IMR-90 (cell line): ENCODE measurements around the gene PHKG2. TPM values are rescaled to one million over a fixed set of nuclear protein-coding genes. Genes with fewer than 3 reads are reported as not detected.

Experiments used
- ATAC-seq: fragments of 200-7000 bp; cut with Tn5 transposase; 2 replicates; pipeline ENCODE4 v1.9.1; 2020; ENCODE audit warnings: low read depth, mild to moderate bottlenecking, moderate library complexity
- Bru-seq: library from RNA; stranded (reverse); fragments of 400-500 nt; gene quantifications from one replicate; lab custom pipeline; 2021; lab: Mats Ljungman, UMichigan
- BruChase-seq, 2 experiments: library from RNA; stranded (reverse); fragments of 400-500 nt; gene quantifications; one replicate each; lab custom pipeline; 2021; lab: Mats Ljungman, UMichigan
- BruUV-seq: library from RNA; stranded (reverse); fragments of 400-500 nt; replicated peaks from 2 replicates; lab custom pipeline; 2021; lab: Mats Ljungman, UMichigan
- CTCF ChIA-PET: fragments of 300-600 bp; formaldehyde crosslinking; extraction: SDS; loops from one replicate; lab custom pipeline; 2021; ENCODE audit warnings: antibody characterized with exemption; lab: Yijun Ruan, JAX
- POLR2A ChIA-PET: fragments of 300-600 bp; sonication (Branson Sonifier 250); formaldehyde crosslinking; loops from one replicate; lab custom pipeline; 2022; ENCODE audit warnings: antibody characterized with exemption; ENCODE audit not compliant: unreplicated experiment; lab: Charles Lee
- DNase-seq: peaks from one replicate; pipeline ENCODE4 v3.0.0; 2013
- H2AFZ ChIP-seq: replicated peaks from 2 replicates; pipeline ENCODE3; 2013; ENCODE audit warnings: low read length, mild to moderate bottlenecking; ENCODE audit not compliant: poor library complexity
- H2AK5ac ChIP-seq: 2 replicates; pipeline ENCODE4 v1.6.1; 2013; ENCODE audit warnings: low read depth, low read length, inconsistent platforms
- H2AK9ac ChIP-seq: replicated peaks from 2 replicates; pipeline ENCODE3; 2013; ENCODE audit warnings: mild to moderate bottlenecking, low read depth, low read length, moderate library complexity; ENCODE audit not compliant: poor library complexity
- H2BK120ac ChIP-seq: 2 replicates; pipeline ENCODE4 v1.6.1; 2013; ENCODE audit warnings: low read depth, low read length, inconsistent platforms
- H2BK15ac ChIP-seq: 3 replicates; pipeline ENCODE4 v1.6.1; 2013; ENCODE audit warnings: low read depth, low read length, inconsistent platforms
- H2BK20ac ChIP-seq: 2 replicates; pipeline ENCODE4 v1.6.1; 2013; ENCODE audit warnings: low read depth, mild to moderate bottlenecking, inconsistent platforms, low read length, moderate library complexity
- H2BK5ac ChIP-seq: 2 replicates; pipeline ENCODE4 v1.6.1; 2013; ENCODE audit warnings: mild to moderate bottlenecking, low read depth, low read length, inconsistent platforms; ENCODE audit not compliant: poor library complexity, severe bottlenecking
- H3K14ac ChIP-seq: replicated peaks from 2 replicates; pipeline ENCODE4 v1.6.1; 2013; ENCODE audit warnings: low read depth, low read length, inconsistent platforms
- H3K18ac ChIP-seq: 2 replicates; pipeline ENCODE4 v1.6.1; 2013; ENCODE audit warnings: low read depth, low read length, control low read depth
- H3K23ac ChIP-seq: 2 replicates; pipeline ENCODE4 v1.6.1; 2013; ENCODE audit warnings: low read depth, low read length, inconsistent platforms
- H3K27ac ChIP-seq: 2 replicates; pipeline ENCODE4 v1.5.1; 2013; ENCODE audit warnings: mild to moderate bottlenecking, control low read depth, low read length; ENCODE audit not compliant: insufficient read depth
- H3K27me3 ChIP-seq: 2 replicates; pipeline ENCODE4 v1.6.1; 2013; ENCODE audit warnings: low read length; ENCODE audit not compliant: control insufficient read depth, insufficient read depth
- H3K36me3 ChIP-seq: 2 replicates; pipeline ENCODE4 v1.6.1; 2013; ENCODE audit warnings: low read length, mixed read lengths; ENCODE audit not compliant: control insufficient read depth, insufficient read depth
- H3K4ac ChIP-seq: 2 replicates; pipeline ENCODE4 v1.6.1; 2013; ENCODE audit warnings: low read depth, low read length, inconsistent platforms
- H3K4me1 ChIP-seq: 2 replicates; pipeline ENCODE4 v1.6.1; 2013; ENCODE audit warnings: low read length, mixed read lengths; ENCODE audit not compliant: control insufficient read depth, insufficient read depth
- H3K4me2 ChIP-seq: 2 replicates; pipeline ENCODE4 v1.6.1; 2013; ENCODE audit warnings: low read depth, mild to moderate bottlenecking, control low read depth, low read length, moderate library complexity
- H3K4me3 ChIP-seq: 2 replicates; pipeline ENCODE4 v1.5.1; 2013; ENCODE audit warnings: low read depth, mild to moderate bottlenecking, control low read depth, low read length, moderate library complexity; ENCODE audit not compliant: insufficient read depth
- H3K56ac ChIP-seq: 2 replicates; pipeline ENCODE4 v1.6.1; 2013; ENCODE audit warnings: low read length, inconsistent platforms; ENCODE audit not compliant: insufficient read depth; ENCODE audit errors: extremely low read depth
- H3K79me1 ChIP-seq, 2 experiments: 2 replicates each; pipeline ENCODE4 v1.6.1; 2013; ENCODE audit warnings: low read length in 2 of 2, inconsistent platforms in 1 of 2, low read depth in 1 of 2
- H3K9ac ChIP-seq: 2 replicates; pipeline ENCODE4 v1.6.1; 2013; ENCODE audit warnings: low read depth, low read length, control low read depth
- H3K9me1 ChIP-seq: 2 replicates; pipeline ENCODE4 v1.6.1; 2013; ENCODE audit warnings: low read length, inconsistent platforms; ENCODE audit not compliant: insufficient read depth
- H3K9me3 ChIP-seq: 2 replicates; pipeline ENCODE4 v1.6.1; 2013; ENCODE audit warnings: low read length; ENCODE audit not compliant: control insufficient read depth, insufficient read depth
- H4K20me1 ChIP-seq: 2 replicates; pipeline ENCODE4 v1.6.1; 2013; ENCODE audit warnings: low read length, inconsistent platforms; ENCODE audit not compliant: insufficient read depth
- H4K5ac ChIP-seq: 2 replicates; pipeline ENCODE4 v1.6.1; 2013; ENCODE audit warnings: mild to moderate bottlenecking, low read depth, low read length, control low read depth
- H4K8ac ChIP-seq, 2 experiments: 2 replicates each; pipeline ENCODE4 v1.6.1; 2013; ENCODE audit warnings: low read depth in 2 of 2, low read length in 2 of 2, control low read depth in 1 of 2, inconsistent platforms in 1 of 2
- H4K91ac ChIP-seq: 2 replicates; pipeline ENCODE4 v1.6.1; 2013; ENCODE audit warnings: low read depth, low read length, inconsistent platforms; ENCODE audit not compliant: insufficient read depth
- CTCF ChIP-seq: conservative IDR thresholded peaks from 2 replicates; pipeline ENCODE4 v1.5.1; 2012; ENCODE audit warnings: mild to moderate bottlenecking, low read depth, low read length, improper control_type of control experiment
- ELK1 ChIP-seq: fragments of 150-350 bp; IDR thresholded peaks from 2 replicates; pipeline ENCODE4 v1.6.1; 2016; ENCODE audit warnings: low read depth, mild to moderate bottlenecking, low read length, moderate library complexity, borderline replicate concordance
- FOS ChIP-seq: fragments of 150-350 bp; IDR thresholded peaks from 2 replicates; pipeline ENCODE4 v1.6.1; 2016; ENCODE audit warnings: low read depth, low read length
- MAFK ChIP-seq: IDR thresholded peaks from 2 replicates; pipeline ENCODE4 v1.6.1; 2012; ENCODE audit warnings: low read depth, low read length, improper control_type of control experiment
- MAZ ChIP-seq: IDR thresholded peaks from 2 replicates; pipeline ENCODE4 v1.6.1; 2012; ENCODE audit warnings: low read depth, mild to moderate bottlenecking, low read length, improper control_type of control experiment, moderate library complexity, borderline replicate concordance
- POLR2A ChIP-seq: IDR thresholded peaks from 2 replicates; pipeline ENCODE4 v1.6.1; 2012; ENCODE audit warnings: mild to moderate bottlenecking, low read depth, low read length
- RAD21 ChIP-seq: IDR thresholded peaks from 2 replicates; pipeline ENCODE4 v1.6.1; 2012; ENCODE audit warnings: low read length, improper control_type of control experiment
- RCOR1 ChIP-seq: IDR thresholded peaks from 2 replicates; pipeline ENCODE4 v1.6.1; 2012; ENCODE audit warnings: mild to moderate bottlenecking, low read length, improper control_type of control experiment; ENCODE audit not compliant: insufficient replicate concordance
- RFX5 ChIP-seq: IDR thresholded peaks from 2 replicates; pipeline ENCODE4 v1.8.0; 2012; ENCODE audit warnings: low read depth, mild to moderate bottlenecking, low read length, moderate library complexity
- USF2 ChIP-seq: fragments of 150-350 bp; IDR thresholded peaks from 2 replicates; pipeline ENCODE4 v1.6.1; 2017; ENCODE audit warnings: mild to moderate bottlenecking, antibody characterized with exemption, low read length, low read depth
- WGBS, 2 experiments: methylation state at CpG; one replicate each; pipeline versions ENCODE4 v1.1.5 to v1.1.7; 2013; ENCODE audit warnings: missing lambda C conversion rate in 2 of 2; ENCODE audit not compliant: insufficient read length in 1 of 2; ENCODE audit errors: extremely low coverage in 2 of 2; 5-methylcytosine and 5-hydroxymethylcytosine counted together
- dilution Hi-C: fragments of 300-500 bp; cut with HindIII; formaldehyde crosslinking; loops from one replicate; pipeline ENCODE4 v1.14.3; 2018; ENCODE audit warnings: low sequenced_read_pairs; ENCODE audit not compliant: unreplicated experiment
- in situ Hi-C: fragments of 300-500 bp; cut with MboI; formaldehyde crosslinking; loops from 3 replicates; pipeline ENCODE4 v1.14.3; 2019; ENCODE audit warnings: low sequenced_read_pairs, inconsistent platforms, mixed read lengths
- intact Hi-C: fragments of 100-400 bp; cut with micrococcal nuclease; formaldehyde crosslinking; loops from 2 replicates; pipeline ENCODE4 v1.10.0; 2022
- long read RNA-seq: library from polyadenylated mRNA; unstranded; transcript quantifications from one replicate; pipeline ENCODE4 v2.0.0, GENCODE V29; 2021; ENCODE audit not compliant: unreplicated experiment
- polyA plus RNA-seq, 3 experiments: library from polyadenylated mRNA; depleted of rRNA; stranded (reverse); fragments of >200 nt; gene quantifications; 2 replicates each; pipeline ENCODE4 v1.2.3, GENCODE V29; 2012; ENCODE audit warnings: low replicate concordance in 1 of 3
- total RNA-seq: library from RNA; depleted of rRNA; stranded (reverse); fragments of >200 nt; gene quantifications from 2 replicates; pipeline ENCODE4 v1.2.3, GENCODE V29; 2012; rRNA removed

Gene PHKG2
- total RNA-seq (26.0 and 26.7 TPM in 2 replicates), polyA plus RNA-seq (2012; rRNA removed) (37.7 and 38.9 TPM in 2 replicates), Bru-seq, nascent RNA (percentile 65 among the genes with signal in this experiment), BruChase-seq, experiment 1, labeled RNA remaining after a 6-hour chase (percentile 69 among the genes with signal in this experiment), BruChase-seq, experiment 2, labeled RNA remaining after a 2-hour chase (percentile 70 among the genes with signal in this experiment)
- polyA plus RNA-seq (2012; cell fraction: cytosol; rRNA removed) = 20.1 and 32.6 TPM in 2 replicates
- polyA plus RNA-seq (2012; cell fraction: nucleus; rRNA removed; ENCODE audit: low replicate concordance) = 162 and 239 TPM in 2 replicates
- long read RNA-seq, full-length matches to known transcripts = 11 of 24 reads
- long read RNA-seq, partial matches to known transcripts = 5 of 24 reads
- long read RNA-seq, other reads (novel, unspliced or antisense) = 8 of 24 reads

- Histone ChIP-seq H2BK15ac (no peak within 1 kb of the TSS), H3K23ac (peak within 1 kb of the TSS; percentile 92), H2AK9ac (peak within 1 kb of the TSS; percentile 90), H3K56ac (peak within 1 kb of the TSS; percentile 45; the same call in 1 of the 2 replicates), H4K8ac (peak within 1 kb of the TSS; percentile 94 to 98), H3K9me3 (no peaks in the 10 kb centered on the region), H3K36me3 (peaks cover 20% of the 10 kb centered on the region; the same call in 1 of the 2 replicates), H3K27ac (peak within 1 kb of the TSS; percentile 89), H2AFZ (peak within 1 kb of the TSS; percentile 98), H3K27me3 (no peaks in the 10 kb centered on the region), H3K4me1 (no peaks in the 10 kb centered on the region), H2BK5ac (peak within 1 kb of the TSS; percentile 80), H2BK20ac (0 out of 2 replicates have a peak within 1 kb of the TSS, but pooled peaks have one; percentile 33), H3K18ac (peak within 1 kb of the TSS; percentile 48; the same call in 1 of the 2 replicates), H2BK120ac (peak within 1 kb of the TSS; percentile 48; the same call in 1 of the 2 replicates), H3K4me3 (peak within 1 kb of the TSS; percentile 81), H3K9ac (peak within 1 kb of the TSS; percentile 91), H3K4ac (peak within 1 kb of the TSS; percentile 95), H3K79me1 (peaks cover 22 to 36% of the 10 kb centered on the region in 2 experiments), H4K5ac (peak within 1 kb of the TSS; percentile 96), H3K14ac (peak within 1 kb of the TSS; percentile 96), H4K20me1 (no peaks in the 10 kb centered on the region; the same call in 1 of the 2 replicates), H2AK5ac (peak within 1 kb of the TSS; percentile 67), H3K9me1 (peaks cover 12% of the 10 kb centered on the region; the same call in 1 of the 2 replicates), H3K4me2 (peak within 1 kb of the TSS; percentile 96), H4K91ac (peak within 1 kb of the TSS; percentile 82)
- CTCF ChIA-PET = no interaction called here
- intact Hi-C loops = loop anchor here (1.0 kb wide), 2 partner anchors 27 to 173 kb away; no protein-coding TSS in a partner anchor
- 4% methylated on average over 45 of the region's 60 CpGs; no CpG with 5 or more reads in 1 of the 2 experiments for WGBS, 2 experiments
- in situ Hi-C loops = no loop called here
- POLR2A ChIA-PET = no interaction called here
- DNase-seq = peak; percentile 98
- dilution Hi-C loops = no loop called here
- ATAC-seq = peak; percentile 99
- no TSS peak for BruUV-seq
- peak; percentile 57; the same call in 1 of the 2 replicates for TF ChIP-seq MAZ
- peak; percentile 66 for TF ChIP-seq POLR2A
- TF ChIP-seq RCOR1 = no peak
- no peak for TF ChIP-seq FOS
- TF ChIP-seq USF2 = peak; percentile 97
- TF ChIP-seq ELK1 = peak; percentile 6; the same call in 1 of the 2 replicates
- no peak for TF ChIP-seq CTCF
- TF ChIP-seq RAD21 = no peak
- TF ChIP-seq MAFK = no peak
- no peak for TF ChIP-seq RFX5
Observed at GRCh38 chr16:30747799-30748633, at the start of gene PHKG2. PHKG2 (plus strand) TSS chr16:30748425; CDS start chr16:30748821, 396 bp downstream.
